Calu3 (cell line): Measurements from ENCODE around the gene INF2. TPM values are rescaled to one million over a fixed set of nuclear protein-coding genes. Genes with fewer than 3 reads are reported as not detected.
A peak's percentile ranks its signal among the peaks of the same experiment; 100 is the strongest.

Experiments
- BruUV-seq: library from RNA; stranded (reverse); fragments of 400-500 nt; replicated peaks from 2 replicates; lab custom pipeline; 2021; lab: Mats Ljungman, UMichigan
- CTCF ChIA-PET: fragments of 300-600 bp; sonication (Branson Sonifier 250); formaldehyde crosslinking; loops from one replicate; lab custom pipeline; 2022; ENCODE audit warnings: antibody characterized with exemption; lab: Charles Lee
- DNase-seq: peaks from one replicate; pipeline ENCODE4 v3.0.0; 2022
- H3K27ac Mint-ChIP-seq: one replicate; pipeline ENCODE4 v1.8.0; 2022; ENCODE audit warnings: mixed read lengths; ENCODE audit not compliant: unreplicated experiment
- H3K27me3 Mint-ChIP-seq: one replicate; pipeline ENCODE4 v1.8.0; 2022; ENCODE audit warnings: mixed read lengths; ENCODE audit not compliant: unreplicated experiment
- H3K36me3 Mint-ChIP-seq: one replicate; pipeline ENCODE4 v1.8.0; 2022; ENCODE audit warnings: mild to moderate bottlenecking, moderate library complexity, mixed read lengths; ENCODE audit not compliant: insufficient read depth, unreplicated experiment
- H3K4me1 Mint-ChIP-seq: one replicate; pipeline ENCODE4 v1.8.0; 2022; ENCODE audit warnings: mild to moderate bottlenecking, low read depth, mixed read lengths; ENCODE audit not compliant: unreplicated experiment
- H3K4me3 Mint-ChIP-seq: one replicate; pipeline ENCODE4 v1.8.0; 2022; ENCODE audit warnings: mild to moderate bottlenecking, low read depth, moderate library complexity, mixed read lengths; ENCODE audit not compliant: unreplicated experiment
- H3K9me3 Mint-ChIP-seq: one replicate; pipeline ENCODE4 v1.8.0; 2022; ENCODE audit warnings: low read depth, mixed read lengths; ENCODE audit not compliant: unreplicated experiment
- CTCF ChIP-seq: fragments of 200-600 bp; IDR thresholded peaks from one replicate; pipeline ENCODE4 v1.8.0; 2022; ENCODE audit warnings: antibody characterized with exemption; ENCODE audit not compliant: unreplicated experiment
- intact Hi-C: fragments of 100-400 bp; cut with micrococcal nuclease; formaldehyde crosslinking; loops from one replicate; pipeline ENCODE4 v1.10.0; 2022; ENCODE audit not compliant: unreplicated experiment
- total RNA-seq: library from RNA; stranded (reverse); gene quantifications from 2 replicates; pipeline ENCODE4 v1.2.3, GENCODE V29; 2022

The INF2 gene
- total RNA-seq, 1 experiment from 2014 or later: 208 TPM

GRCh38 chr14:104684449-104684821 is 5.0 kb upstream of the INF2 start:
- BruUV-seq: no TSS peak
- Mint-ChIP-seq H3K36me3 (peaks cover 54% of the 10 kb centered on the region), H3K9me3 (no peaks in the 10 kb centered on the region), H3K4me1 (peaks cover 88% of the 10 kb centered on the region), H3K27ac (no peak overlapping the region), H3K27me3 (no peaks in the 10 kb centered on the region), H3K4me3 (no peak overlapping the region)
- CTCF ChIA-PET: interaction anchor here (1.1 kb wide), 1 partner anchor 18 kb away, joined by 4 read pairs; no protein-coding TSS in a partner anchor
- no peak for TF ChIP-seq CTCF
- intact Hi-C loops: loop anchor here (5.0 kb wide), 1 partner anchor 37 kb away; no protein-coding TSS in a partner anchor
- no peak for DNase-seq

GRCh38 chr14:104685216-104685997 is 4.0 kb upstream of the INF2 start:
- no peak for DNase-seq
- Mint-ChIP-seq H3K27me3 (no peaks in the 10 kb centered on the region), H3K9me3 (no peaks in the 10 kb centered on the region), H3K27ac (no peak overlapping the region), H3K4me1 (peaks cover 79% of the 10 kb centered on the region), H3K4me3 (no peak overlapping the region), H3K36me3 (peaks cover 53% of the 10 kb centered on the region)
- no peak for TF ChIP-seq CTCF
- intact Hi-C loops: no loop called here
- no TSS peak for BruUV-seq
- CTCF ChIA-PET: interaction anchor here (0.7 to 1.1 kb wide), 2 partner anchors 19 to 289 kb away, joined by 3 to 4 read pairs; no protein-coding TSS in a partner anchor

GRCh38 chr14:104685998-104686610 is 3.3 kb upstream of the INF2 start:
- TF ChIP-seq CTCF: no peak
- Mint-ChIP-seq H3K36me3 (peaks cover 53% of the 10 kb centered on the region), H3K27ac (no peak overlapping the region), H3K4me3 (peak overlapping the region; percentile 64), H3K9me3 (no peaks in the 10 kb centered on the region), H3K27me3 (no peaks in the 10 kb centered on the region), H3K4me1 (peaks cover 72% of the 10 kb centered on the region)
- intact Hi-C loops: no loop called here
- BruUV-seq: no TSS peak
- no peak for DNase-seq
- CTCF ChIA-PET: interaction anchor here (2.8 kb wide), 1 partner anchor 20 kb away, joined by 31 read pairs; no protein-coding TSS in a partner anchor

GRCh38 chr14:104686624-104687517 is 2.5 kb upstream of the INF2 start:
- TF ChIP-seq CTCF: no peak
- DNase-seq: no peak
- Mint-ChIP-seq H3K4me1 (peaks cover 65% of the 10 kb centered on the region), H3K4me3 (peak overlapping the region; percentile 64), H3K27ac (peak overlapping the region; percentile 91), H3K27me3 (no peaks in the 10 kb centered on the region), H3K9me3 (no peaks in the 10 kb centered on the region), H3K36me3 (peaks cover 53% of the 10 kb centered on the region)
- no TSS peak for BruUV-seq
- intact Hi-C loops: no loop called here
- CTCF ChIA-PET: interaction anchor here (0.6 to 2.8 kb wide), 3 partner anchors 9 to 29 kb away, joined by 3 to 31 read pairs (median 3); no protein-coding TSS in a partner anchor
